HG03432 (cell line): ENCODE data around the gene RIPK4.

Source experiments
- ATAC-seq: cut with Tn5 transposase; IDR thresholded peaks from one replicate; pipeline ENCODE4 v1.9.1; 2021; ENCODE audit warnings: mild to moderate bottlenecking, moderate library complexity; ENCODE audit not compliant: unreplicated experiment

Gene RIPK4

GRCh38 chr21:41766883-41767605, at the start of gene RIPK4:
RIPK4 (minus strand) TSS chr21:41767052; CDS start chr21:41767041, 11 bp downstream.
- no peak for ATAC-seq

- ATAC-seq = peak; percentile 18
Measured at GRCh38 chr21:41815652-41816582, 49.1 kb upstream of the RIPK4 start.

GRCh38 chr21:41813226-41813625, 46.4 kb upstream of the RIPK4 start:
- ATAC-seq = no peak

- ATAC-seq = no peak
Measured at GRCh38 chr21:41812679-41813078, 45.8 kb upstream of the RIPK4 start.

GRCh38 chr21:41810597-41810932, 43.7 kb upstream of the RIPK4 start:
- no peak for ATAC-seq

- no peak for ATAC-seq
Measured at GRCh38 chr21:41809891-41810596, 43.2 kb upstream of the RIPK4 start.

- no peak for ATAC-seq
Measured at GRCh38 chr21:41808846-41809245, 42.0 kb upstream of the RIPK4 start.

- no peak for ATAC-seq
Measured at GRCh38 chr21:41808094-41808493, 41.2 kb upstream of the RIPK4 start.

GRCh38 chr21:41806773-41807172, 39.9 kb upstream of the RIPK4 start:
- ATAC-seq = no peak

- no peak for ATAC-seq
Measured at GRCh38 chr21:41805643-41806042, 38.8 kb upstream of the RIPK4 start.

- ATAC-seq = no peak
Measured at GRCh38 chr21:41805038-41805437, 38.2 kb upstream of the RIPK4 start.

- no peak for ATAC-seq
Measured at GRCh38 chr21:41804381-41804780, 37.5 kb upstream of the RIPK4 start.

GRCh38 chr21:41803316-41803715, 36.5 kb upstream of the RIPK4 start:
- ATAC-seq = no peak

GRCh38 chr21:41802684-41803083, 35.8 kb upstream of the RIPK4 start:
- ATAC-seq = no peak

GRCh38 chr21:41802198-41802584, 35.3 kb upstream of the RIPK4 start:
- no peak for ATAC-seq

- ATAC-seq = no peak
Measured at GRCh38 chr21:41801321-41802197, 34.7 kb upstream of the RIPK4 start.

GRCh38 chr21:41800425-41801320, 33.8 kb upstream of the RIPK4 start:
- ATAC-seq = no peak

- no peak for ATAC-seq
Measured at GRCh38 chr21:41799763-41800162, 32.9 kb upstream of the RIPK4 start.

GRCh38 chr21:41798326-41798725, 31.5 kb upstream of the RIPK4 start:
- no peak for ATAC-seq
